ENCODE results near the gene SLC11A2. TPM values are rescaled to one million over a fixed set of nuclear protein-coding genes. Genes with fewer than 3 reads are reported as not detected.

SLC11A2 gene
- total and polyA plus RNA-seq, 2 of the 4 experiments (the other 2 are of a cell fraction) = 28.0 to 45.3 TPM

GRCh38 chr12:51005030-51005429, 21.2 kb downstream of the SLC11A2 start:
- Histone ChIP-seq H3K27me3 (ENCODE audit: control insufficient read depth, insufficient read depth, low read length) (no peaks in the 10 kb centered on the region), H2AFZ (replicated peaks; ENCODE audit: low read length, poor library complexity) (no peak overlapping the region), H3K4me2 (ENCODE audit: low read depth, low read length) (no peak overlapping the region), H4K91ac (ENCODE audit: insufficient read depth, low read depth, low read length) (no peak overlapping the region), H2AK9ac (replicated peaks; ENCODE audit: low read depth, low read length, poor library complexity) (no peak overlapping the region), H3K79me1 (ENCODE audit: low read depth in 1 of 2, low read length in 2 of 2) (peaks cover 4 to 28% of the 10 kb centered on the region in 2 experiments; a peak in 3 of 4 replicates), H3K4me1 (ENCODE audit: control insufficient read depth, insufficient read depth, low read length) (peaks cover 5% of the 10 kb centered on the region), H2AK5ac (ENCODE audit: low read depth, low read length) (no peak overlapping the region), H3K9me3 (ENCODE audit: control insufficient read depth, insufficient read depth, low read length) (no peaks in the 10 kb centered on the region), H2BK15ac (ENCODE audit: low read depth, low read length) (no peak overlapping the region), H3K14ac (replicated peaks; ENCODE audit: low read depth, low read length) (no peak overlapping the region), H3K23ac (ENCODE audit: low read depth, low read length) (no peak overlapping the region), H3K9ac (ENCODE audit: low read depth, low read length) (no peak overlapping the region), H3K4me3 (ENCODE audit: insufficient read depth, low read depth, low read length) (no peak overlapping the region), H3K9me1 (ENCODE audit: insufficient read depth, low read length) (peaks cover 5% of the 10 kb centered on the region; the same call in 1 of the 2 replicates), H3K56ac (ENCODE audit: extremely low read depth, insufficient read depth, low read length) (no peak overlapping the region), H2BK5ac (ENCODE audit: low read depth, low read length, poor library complexity, severe bottlenecking) (no peak overlapping the region), H4K5ac (ENCODE audit: low read depth, low read length) (no peak overlapping the region), H2BK120ac (ENCODE audit: low read depth, low read length) (no peak overlapping the region), H2BK20ac (ENCODE audit: low read depth, low read length) (no peak overlapping the region), H3K18ac (ENCODE audit: low read depth, low read length) (no peak overlapping the region), H3K27ac (ENCODE audit: insufficient read depth, low read length) (no peak overlapping the region), H3K4ac (ENCODE audit: low read depth, low read length) (no peak overlapping the region), H3K36me3 (ENCODE audit: control insufficient read depth, insufficient read depth, low read length) (peaks cover 26% of the 10 kb centered on the region), H4K20me1 (ENCODE audit: insufficient read depth, low read length) (no peaks in the 10 kb centered on the region), H4K8ac (ENCODE audit: low read depth in 2 of 2, low read length in 2 of 2) (no peak overlapping the region)
- WGBS, 2 experiments (ENCODE audit: extremely low coverage in 2 of 2, insufficient read length in 1 of 2) = no CpG with 5 or more reads among the region's 3 CpGs
- CTCF ChIA-PET = interaction anchor here (1.6 kb wide), 1 partner anchor 23 kb away, joined by 4 read pairs; no protein-coding TSS in a partner anchor
- no peak for TF ChIP-seq RAD21 (IDR thresholded peaks at IDR 0.05; ENCODE audit: low read length)
- TF ChIP-seq MXI1 (IDR thresholded peaks at IDR 0.05; ENCODE audit: borderline replicate concordance, low read depth, low read length) = no peak
- TF ChIP-seq USF2 (IDR thresholded peaks at IDR 0.05; ENCODE audit: low read depth, low read length) = no peak
- TF ChIP-seq SMC3 (IDR thresholded peaks at IDR 0.05; ENCODE audit: low read depth, low read length) = no peak
- TF ChIP-seq NFE2L2 (IDR thresholded peaks at IDR 0.05; ENCODE audit: low read depth, low read length) = no peak
- TF ChIP-seq MAFK (IDR thresholded peaks at IDR 0.05; ENCODE audit: low read depth, low read length) = no peak
- no peak for TF ChIP-seq ELK1 (IDR thresholded peaks at IDR 0.05; ENCODE audit: borderline replicate concordance, low read depth, low read length)
- no peak for TF ChIP-seq BHLHE40 (IDR thresholded peaks at IDR 0.05; ENCODE audit: low read depth, low read length)
- TF ChIP-seq FOS (IDR thresholded peaks at IDR 0.05; ENCODE audit: low read depth, low read length) = no peak
- TF ChIP-seq CEBPB (IDR thresholded peaks at IDR 0.05; ENCODE audit: low read depth, low read length) = no peak
- no peak for TF ChIP-seq POLR2A (IDR thresholded peaks at IDR 0.05; ENCODE audit: low read depth, low read length)
- no peak for TF ChIP-seq RFX5 (IDR thresholded peaks at IDR 0.05; ENCODE audit: low read depth, low read length)
- no peak for TF ChIP-seq RCOR1 (IDR thresholded peaks at IDR 0.05; ENCODE audit: insufficient replicate concordance, low read length)
- TF ChIP-seq CHD1 (IDR thresholded peaks at IDR 0.05; ENCODE audit: low read depth, low read length) = no peak
- no peak for TF ChIP-seq CTCF (conservative IDR thresholded peaks at IDR 0.05; ENCODE audit: low read depth, low read length)
- TF ChIP-seq MAZ (IDR thresholded peaks at IDR 0.05; ENCODE audit: borderline replicate concordance, low read depth, low read length) = no peak
- dilution Hi-C loops (cut with HindIII; ENCODE audit: low sequenced_read_pairs, unreplicated experiment) (no loop called here), intact Hi-C loops (cut with micrococcal nuclease) (no loop called here), in situ Hi-C loops (cut with MboI; ENCODE audit: low sequenced_read_pairs) (no loop called here)
- ATAC-seq (ENCODE audit: low read depth) (no peak), DNase-seq (no peak)
- BruUV-seq (replicated peaks) = no TSS peak
- POLR2A ChIA-PET (ENCODE audit: unreplicated experiment) = no interaction called here
